Cardiac fibroblast (primary cell): Measurements from ENCODE around the gene AVPR2.

Experiments used
- DNase-seq, 2 donors: peaks; one replicate each; pipeline versions ENCODE4 v3.0.0 to v3.0.0-alpha.2; 2010; ENCODE audit warnings: low read depth in 2 of 2
- H3K4me3 ChIP-seq, 2 donors: replicated peaks in 1 of 2; 1 replicate in 1 of 2; 2 replicates in 1 of 2; pipeline ENCODE4 v1.5.1; 2011; ENCODE audit warnings: low read depth in 2 of 2, low read length in 2 of 2, mild to moderate bottlenecking in 2 of 2, moderate library complexity in 1 of 2
- CTCF ChIP-seq: IDR thresholded peaks from one replicate; pipeline ENCODE4 v1.5.1; 2011; ENCODE audit warnings: low read depth, mild to moderate bottlenecking, low read length, inconsistent platforms

Gene AVPR2

GRCh38 chrX:153911798-153912197 lies 7.3 kb downstream of the AVPR2 start:
- H3K4me3 ChIP-seq = no peak overlapping the region
- no peak for DNase-seq
- no peak for TF ChIP-seq CTCF

- DNase-seq = no peak
- no peak overlapping the region for H3K4me3 ChIP-seq
- no peak for TF ChIP-seq CTCF
Measured at GRCh38 chrX:153913211-153913610, 8.7 kb downstream of the AVPR2 start.

- DNase-seq = no peak
- H3K4me3 ChIP-seq = no peak overlapping the region
- TF ChIP-seq CTCF = no peak
Measured at GRCh38 chrX:153913701-153914100, 9.2 kb downstream of the AVPR2 start.

GRCh38 chrX:153917869-153918268 lies 13.4 kb downstream of the AVPR2 start:
- DNase-seq = no peak
- H3K4me3 ChIP-seq = no peak overlapping the region
- no peak for TF ChIP-seq CTCF

GRCh38 chrX:153919281-153919680 lies 14.8 kb downstream of the AVPR2 start:
- H3K4me3 ChIP-seq = no peak overlapping the region
- no peak for DNase-seq
- no peak for TF ChIP-seq CTCF

GRCh38 chrX:153920546-153920945 lies 16.1 kb downstream of the AVPR2 start:
- no peak overlapping the region for H3K4me3 ChIP-seq
- DNase-seq = no peak
- TF ChIP-seq CTCF = no peak

GRCh38 chrX:153921070-153921469 lies 16.6 kb downstream of the AVPR2 start:
- no peak for TF ChIP-seq CTCF
- no peak for DNase-seq
- no peak overlapping the region for H3K4me3 ChIP-seq
